Measurements from ENCODE around the gene CPB1.

Gene CPB1

GRCh38 chr3:148800414-148800813 lies 27.2 kb upstream of the CPB1 start:
- no peak for TF ChIP-seq REST (IDR thresholded peaks at IDR 0.05; ENCODE audit: insufficient read depth in 1 of 2, low read depth in 2 of 2, low read length in 2 of 2)
- no peak for TF ChIP-seq SIN3A (IDR thresholded peaks at IDR 0.05; ENCODE audit: borderline replicate concordance, insufficient read depth, low read length)
- no peak for TF ChIP-seq FOXP2 (optimal IDR thresholded peaks at IDR 0.05; ENCODE audit: borderline replicate concordance, extremely low read depth, extremely low read length, insufficient read depth)
- TF ChIP-seq POLR2AphosphoS5 (IDR thresholded peaks at IDR 0.05; ENCODE audit: low read depth, low read length) = no peak
- TF ChIP-seq TAF1 (IDR thresholded peaks at IDR 0.05; ENCODE audit: borderline replicate concordance, insufficient read depth, low read length) = no peak

- TF ChIP-seq FOXP2 (optimal IDR thresholded peaks at IDR 0.05; ENCODE audit: borderline replicate concordance, extremely low read depth, extremely low read length, insufficient read depth) = no peak
Observed at GRCh38 chr3:148809835-148810234, 17.8 kb upstream of the CPB1 start.

- TF ChIP-seq FOXP2 (optimal IDR thresholded peaks at IDR 0.05; ENCODE audit: borderline replicate concordance, extremely low read depth, extremely low read length, insufficient read depth) (no peak), POLR2AphosphoS5 (IDR thresholded peaks at IDR 0.05; ENCODE audit: low read depth, low read length) (no peak), REST (IDR thresholded peaks at IDR 0.05; ENCODE audit: insufficient read depth in 1 of 2, low read depth in 2 of 2, low read length in 2 of 2) (no peak), TAF1 (IDR thresholded peaks at IDR 0.05; ENCODE audit: borderline replicate concordance, insufficient read depth, low read length) (no peak), SIN3A (IDR thresholded peaks at IDR 0.05; ENCODE audit: borderline replicate concordance, insufficient read depth, low read length) (no peak)
Observed at GRCh38 chr3:148815316-148816110, 12.1 kb upstream of the CPB1 start.

- TF ChIP-seq TAF1 (IDR thresholded peaks at IDR 0.05; ENCODE audit: borderline replicate concordance, insufficient read depth, low read length) = no peak
- TF ChIP-seq SIN3A (IDR thresholded peaks at IDR 0.05; ENCODE audit: borderline replicate concordance, insufficient read depth, low read length) = no peak
- no peak for TF ChIP-seq POLR2AphosphoS5 (IDR thresholded peaks at IDR 0.05; ENCODE audit: low read depth, low read length)
- TF ChIP-seq REST (IDR thresholded peaks at IDR 0.05; ENCODE audit: insufficient read depth in 1 of 2, low read depth in 2 of 2, low read length in 2 of 2) = no peak
- no peak for TF ChIP-seq FOXP2 (optimal IDR thresholded peaks at IDR 0.05; ENCODE audit: borderline replicate concordance, extremely low read depth, extremely low read length, insufficient read depth)
Observed at GRCh38 chr3:148816427-148816826, 11.2 kb upstream of the CPB1 start.

- TF ChIP-seq FOXP2 (optimal IDR thresholded peaks at IDR 0.05; ENCODE audit: borderline replicate concordance, extremely low read depth, extremely low read length, insufficient read depth) = no peak
Observed at GRCh38 chr3:148816981-148817525, 10.6 kb upstream of the CPB1 start.

Measured in PFSK-1 (cell line).